Suprapubic skin (tissue), 4 donors: ENCODE data around the gene SYT2. TPM values are rescaled to one million over a fixed set of nuclear protein-coding genes. Genes with fewer than 3 reads are reported as not detected.

Experiments used
- DNase-seq, 2 donors: peaks; one replicate each; pipeline ENCODE4 v3.0.0-alpha.2; 2019; ENCODE audit warnings: low spot score in 2 of 2
- H3K27ac ChIP-seq: fragments of 200-600 bp; sonication (generic); one replicate; pipeline ENCODE4 v1.5.1; 2019
- H3K27me3 ChIP-seq: fragments of 200-600 bp; sonication (generic); one replicate; pipeline ENCODE4 v1.5.1; 2019
- H3K36me3 ChIP-seq: fragments of 200-600 bp; sonication (generic); one replicate; pipeline ENCODE4 v1.5.1; 2019
- H3K4me1 ChIP-seq: fragments of 200-600 bp; sonication (generic); one replicate; pipeline ENCODE4 v1.5.1; 2019
- H3K4me3 ChIP-seq: fragments of 200-600 bp; sonication (generic); one replicate; pipeline ENCODE4 v1.5.1; 2019; ENCODE audit warnings: mild to moderate bottlenecking
- H3K9me3 ChIP-seq: fragments of 200-600 bp; sonication (generic); one replicate; pipeline ENCODE4 v1.5.1; 2019
- CTCF ChIP-seq, 2 donors: fragments of 200-600 bp in 1 of 2; fragments of 450-650 bp in 1 of 2; sonication (generic) in 1 of 2; IDR thresholded peaks; one replicate each; pipeline ENCODE4 v1.5.1; 2016 to 2019; ENCODE audit warnings: antibody characterized with exemption in 2 of 2, mild to moderate bottlenecking in 1 of 2, moderate library complexity in 1 of 2
- EP300 ChIP-seq: sonication (generic); formaldehyde crosslinking; IDR thresholded peaks from one replicate; pipeline ENCODE4 v1.6.1; 2017; ENCODE audit warnings: antibody characterized with exemption
- POLR2A ChIP-seq, 2 donors: fragments of 450-650 bp; IDR thresholded peaks; one replicate each; pipeline ENCODE4 v1.6.1; 2017; ENCODE audit warnings: antibody characterized with exemption in 2 of 2, mild to moderate bottlenecking in 2 of 2, moderate library complexity in 2 of 2
- POLR2AphosphoS5 ChIP-seq, 3 donors: sonication (generic); formaldehyde crosslinking; IDR thresholded peaks; one replicate each; pipeline ENCODE4 v1.6.1; 2017; ENCODE audit warnings: antibody characterized with exemption in 3 of 3
- WGBS: methylation state at CpG from one replicate; pipeline ENCODE4 v1.1.5; 2018; 5-methylcytosine and 5-hydroxymethylcytosine counted together
- total RNA-seq, 4 donors: library from RNA; depleted of rRNA; stranded (reverse); fragments of >200 nt; gene quantifications; one replicate each; pipeline ENCODE4 v1.1.0, GENCODE V29; 2016

SYT2 gene
- total RNA-seq, 4 donors from 2014 or later, result 0.11 TPM; not detected in 3

- no peaks in the 10 kb centered on the region for H3K4me1 ChIP-seq
- no peak overlapping the region for H3K27ac ChIP-seq
- no peaks in the 10 kb centered on the region for H3K9me3 ChIP-seq
- TF ChIP-seq POLR2A (IDR thresholded peaks at IDR 0.05), result no peak
- TF ChIP-seq POLR2AphosphoS5 (IDR thresholded peaks at IDR 0.05), result no peak
- no peak for TF ChIP-seq CTCF (IDR thresholded peaks at IDR 0.05)
- no peak for TF ChIP-seq EP300
- peaks cover 40% of the 10 kb centered on the region for H3K27me3 ChIP-seq
- 63% methylated on average over 6 of the region's 6 CpGs for WGBS
- no peak for DNase-seq
- no peaks in the 10 kb centered on the region for H3K36me3 ChIP-seq
- H3K4me3 ChIP-seq, result no peak overlapping the region
These were observed 56.2 kb downstream of the SYT2 start for GRCh38 chr1:202654079-202654478.

GRCh38 chr1:202649553-202650392 is 60.5 kb downstream of the SYT2 start:
- no peaks in the 10 kb centered on the region for H3K9me3 ChIP-seq
- H3K4me1 ChIP-seq, result no peaks in the 10 kb centered on the region
- H3K36me3 ChIP-seq, result no peaks in the 10 kb centered on the region
- no peak for TF ChIP-seq CTCF (IDR thresholded peaks at IDR 0.05)
- H3K27ac ChIP-seq, result no peak overlapping the region
- DNase-seq, result no peak
- peaks cover 58% of the 10 kb centered on the region for H3K27me3 ChIP-seq
- no peak overlapping the region for H3K4me3 ChIP-seq
- WGBS, result 45% methylated on average over 15 of the region's 15 CpGs

- no peaks in the 10 kb centered on the region for H3K9me3 ChIP-seq
- 93% methylated on average over 2 of the region's 2 CpGs for WGBS
- H3K36me3 ChIP-seq, result no peaks in the 10 kb centered on the region
- no peak for DNase-seq
- H3K4me1 ChIP-seq, result peaks cover 7% of the 10 kb centered on the region
- TF ChIP-seq POLR2A (IDR thresholded peaks at IDR 0.05) (no peak), POLR2AphosphoS5 (IDR thresholded peaks at IDR 0.05) (no peak), CTCF (IDR thresholded peaks at IDR 0.05) (no peak), EP300 (no peak)
- H3K27ac ChIP-seq, result no peak overlapping the region
- peaks cover 67% of the 10 kb centered on the region for H3K27me3 ChIP-seq
- no peak overlapping the region for H3K4me3 ChIP-seq
These were observed 61.5 kb downstream of the SYT2 start for GRCh38 chr1:202648605-202649226.

- 51% methylated on average over 4 of the region's 6 CpGs for WGBS
- H3K36me3 ChIP-seq, result no peaks in the 10 kb centered on the region
- no peak for DNase-seq
- peaks cover 23% of the 10 kb centered on the region for H3K4me1 ChIP-seq
- no peak overlapping the region for H3K27ac ChIP-seq
- no peaks in the 10 kb centered on the region for H3K9me3 ChIP-seq
- TF ChIP-seq EP300, result no peak
- H3K27me3 ChIP-seq, result peaks cover 85% of the 10 kb centered on the region
- H3K4me3 ChIP-seq, result no peak overlapping the region
These were observed 65.2 kb downstream of the SYT2 start for GRCh38 chr1:202645097-202645476.

- no peak for DNase-seq
- Histone ChIP-seq H3K4me1 (peaks cover 23% of the 10 kb centered on the region), H3K27ac (no peak overlapping the region), H3K27me3 (peaks cover 82% of the 10 kb centered on the region), H3K36me3 (no peaks in the 10 kb centered on the region), H3K4me3 (no peak overlapping the region), H3K9me3 (no peaks in the 10 kb centered on the region)
- TF ChIP-seq POLR2AphosphoS5 (IDR thresholded peaks at IDR 0.05) (no peak), EP300 (no peak), CTCF (IDR thresholded peaks at IDR 0.05) (no peak), POLR2A (IDR thresholded peaks at IDR 0.05) (no peak)
- 24% methylated on average over 7 of the region's 22 CpGs for WGBS
These were observed 65.8 kb downstream of the SYT2 start for GRCh38 chr1:202644219-202645096.
